Bronchial epithelial cell (primary cell): ENCODE measurements around the gene PRKCH. TPM values are rescaled to one million over a fixed set of nuclear protein-coding genes. Genes with fewer than 3 reads are reported as not detected.
"Not testable (repeated sequence)": the region's sequence is repeated elsewhere in the genome, so short reads cannot be mapped to it uniquely, and the experiment has no call there.

Source experiments
- DNase-seq: peaks from one replicate; pipeline ENCODE4 v3.0.0-alpha.2; 2010; ENCODE audit warnings: low read depth
- FAIRE-seq: peaks from 2 replicates; lab custom pipeline; 2011; peaks lifted over from hg19 to GRCh38; lab: Jason Lieb, UNC
- H3K27me3 ChIP-seq: 2 replicates; pipeline ENCODE4 v1.5.1; 2011; ENCODE audit warnings: low read length; ENCODE audit not compliant: control insufficient read depth, insufficient read depth
- H3K36me3 ChIP-seq: 2 replicates; pipeline ENCODE4 v1.5.1; 2011; ENCODE audit warnings: low read length; ENCODE audit not compliant: control insufficient read depth, insufficient read depth
- H3K4me3 ChIP-seq: 2 replicates; pipeline ENCODE4 v1.5.1; 2011; ENCODE audit warnings: mild to moderate bottlenecking, low read depth, low read length, control low read depth
- CTCF ChIP-seq: IDR thresholded peaks from 2 replicates; pipeline ENCODE4 v1.5.1; 2011; ENCODE audit warnings: mild to moderate bottlenecking, moderate library complexity, low read length, control low read depth, inconsistent platforms; ENCODE audit not compliant: insufficient read depth, severe bottlenecking
- total RNA-seq: library from RNA; depleted of rRNA; stranded (reverse); fragments of >200 nt; gene quantifications from 2 replicates; pipeline ENCODE4 v1.2.1, GENCODE V29; 2014

PRKCH gene
- total RNA-seq, 1 donor from 2014 or later, result 24.5 TPM

GRCh38 chr14:61524936-61525292 is 203.5 kb downstream of the PRKCH start:
- no peaks in the 10 kb centered on the region for H3K36me3 ChIP-seq
- no peaks in the 10 kb centered on the region for H3K27me3 ChIP-seq
- TF ChIP-seq CTCF, result no peak
- no peak overlapping the region for H3K4me3 ChIP-seq
- no peak for DNase-seq
- FAIRE-seq, result no peak

GRCh38 chr14:61525293-61526011 is 204.1 kb downstream of the PRKCH start:
- no peaks in the 10 kb centered on the region for H3K36me3 ChIP-seq
- TF ChIP-seq CTCF, result no peak
- no peaks in the 10 kb centered on the region for H3K27me3 ChIP-seq
- H3K4me3 ChIP-seq, result no peak overlapping the region
- DNase-seq (peak; percentile 100), FAIRE-seq (peak; percentile 98)

GRCh38 chr14:61526405-61527312 is 205.3 kb downstream of the PRKCH start:
- H3K27me3 ChIP-seq, result no peaks in the 10 kb centered on the region
- H3K36me3 ChIP-seq, result no peaks in the 10 kb centered on the region
- TF ChIP-seq CTCF, result no peak
- DNase-seq, result peak; percentile 78
- FAIRE-seq, result no peak
- H3K4me3 ChIP-seq, result no peak overlapping the region

GRCh38 chr14:61527325-61528100 is 206.1 kb downstream of the PRKCH start:
- Histone ChIP-seq H3K27me3 (no peaks in the 10 kb centered on the region), H3K4me3 (no peak overlapping the region), H3K36me3 (no peaks in the 10 kb centered on the region)
- TF ChIP-seq CTCF, result no peak
- FAIRE-seq (no peak), DNase-seq (peak; percentile 83)

GRCh38 chr14:61528591-61529021 is 207.2 kb downstream of the PRKCH start:
- FAIRE-seq (no peak), DNase-seq (peak; percentile 86)
- no peaks in the 10 kb centered on the region for H3K36me3 ChIP-seq

GRCh38 chr14:61529360-61529759 is 208.0 kb downstream of the PRKCH start:
- H3K27me3 ChIP-seq, FAIRE-seq, H3K4me3 ChIP-seq, DNase-seq, H3K36me3 ChIP-seq: not testable (repeated sequence)

More at GRCh38 chr14:61528591-61529021, 207.2 kb downstream of the PRKCH start:
- TF ChIP-seq CTCF, result no peak
- Histone ChIP-seq H3K27me3 (no peaks in the 10 kb centered on the region), H3K4me3 (no peak overlapping the region)
